SK-N-MC (cell line): ENCODE results near the gene ZNF236.

Experiments
- EZH2 ChIP-seq: fragments of 200-600 bp; sonication (generic); IDR thresholded peaks from one replicate; pipeline ENCODE4 v1.6.1; 2017; ENCODE audit warnings: antibody characterized with exemption
- FOXP2 ChIP-seq: optimal IDR thresholded peaks from 2 replicates; pipeline ENCODE3; 2011; ENCODE audit warnings: mild to moderate bottlenecking, moderate library complexity; ENCODE audit not compliant: insufficient read depth; ENCODE audit errors: extremely low read length, control extremely low read depth
- POLR2AphosphoS5 ChIP-seq: IDR thresholded peaks from 2 replicates; pipeline ENCODE4 v1.6.1; 2012; ENCODE audit warnings: mild to moderate bottlenecking, low read depth, low read length, borderline replicate concordance

DNA sequence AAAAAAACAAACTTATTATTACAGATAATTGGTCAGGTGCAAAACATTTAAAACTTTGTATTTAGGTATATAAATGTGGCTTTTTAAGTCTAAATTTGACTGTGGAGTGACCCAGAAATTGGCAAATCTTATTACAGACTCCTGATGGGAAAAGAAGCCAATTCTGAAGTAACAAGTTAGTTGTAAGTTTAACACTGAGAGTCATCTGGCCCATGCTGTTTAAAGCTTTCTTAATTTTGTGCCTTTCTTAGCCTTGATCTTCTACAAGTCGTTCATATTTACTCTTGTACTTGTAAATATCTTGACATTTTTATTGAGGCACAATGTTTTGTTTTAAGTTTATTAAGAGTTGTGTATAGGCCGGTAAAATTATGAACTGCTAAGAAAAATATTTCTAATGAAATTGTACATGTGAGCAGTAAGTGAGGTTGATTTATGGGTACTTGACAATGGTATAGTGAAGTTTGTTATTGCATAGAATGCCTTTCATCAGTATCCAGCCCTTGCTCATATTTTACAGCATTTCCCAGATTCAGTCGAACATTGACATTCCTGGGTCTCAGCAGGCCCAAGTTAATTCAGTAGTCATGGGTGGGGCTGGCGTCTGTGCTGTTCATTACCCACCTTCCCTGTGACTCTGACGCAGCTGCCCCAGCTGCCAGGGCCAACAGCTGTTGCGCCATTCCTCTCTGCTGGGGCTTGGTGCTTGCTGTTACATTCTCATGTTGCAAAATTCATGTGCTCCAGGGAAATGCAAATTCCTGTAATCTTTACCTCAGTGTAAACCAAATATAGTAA, 121.4 kb downstream of the ZNF236 start:
- TF ChIP-seq POLR2AphosphoS5 (no peak), EZH2 (no peak), FOXP2 (no peak)
